Progenitor cell of endocrine pancreas (in vitro differentiated cells): ENCODE data around the gene SLCO1B1. TPM values are rescaled to one million over a fixed set of nuclear protein-coding genes. Genes with fewer than 3 reads are reported as not detected.

Source experiments
- DNase-seq: peaks from one replicate; pipeline ENCODE4 v3.0.0; 2021; ENCODE audit warnings: low spot score; ENCODE audit not compliant: unreplicated experiment
- H3K27ac Mint-ChIP-seq: 2 replicates; pipeline ENCODE4 v1.8.0; 2021; ENCODE audit warnings: mild to moderate bottlenecking, moderate library complexity, mixed read lengths
- H3K27me3 Mint-ChIP-seq: 2 replicates; pipeline ENCODE4 v1.8.0; 2021; ENCODE audit warnings: mixed read lengths
- H3K36me3 Mint-ChIP-seq: 2 replicates; pipeline ENCODE4 v1.8.0; 2022; ENCODE audit warnings: mixed read lengths; ENCODE audit not compliant: insufficient read depth
- H3K4me1 Mint-ChIP-seq: 2 replicates; pipeline ENCODE4 v1.8.0; 2021; ENCODE audit warnings: low read depth, mixed read lengths
- H3K4me3 Mint-ChIP-seq: 2 replicates; pipeline ENCODE4 v1.8.0; 2021; ENCODE audit warnings: low read depth, mild to moderate bottlenecking, moderate library complexity, mixed read lengths
- H3K9me3 Mint-ChIP-seq: 2 replicates; pipeline ENCODE4 v1.8.0; 2021; ENCODE audit warnings: low read depth, mixed read lengths
- CTCF ChIP-seq: fragments of 200-600 bp; sonication (generic); IDR thresholded peaks from one replicate; pipeline ENCODE4 v1.5.0; 2021; ENCODE audit warnings: antibody characterized with exemption, mild to moderate bottlenecking; ENCODE audit not compliant: unreplicated experiment
- total RNA-seq: library from RNA; stranded (reverse); gene quantifications from 2 replicates; pipeline ENCODE4 v1.2.1, GENCODE V29; 2021

Gene SLCO1B1
- total RNA-seq, 1 donor from 2014 or later: 0.17 TPM

GRCh38 chr12:21252070-21252469, 121.1 kb downstream of the SLCO1B1 start:
- Mint-ChIP-seq H3K27ac (no peak overlapping the region), H3K9me3 (peaks cover 1% of the 10 kb centered on the region), H3K4me1 (peaks cover 6% of the 10 kb centered on the region), H3K4me3 (no peak overlapping the region), H3K27me3 (no peaks in the 10 kb centered on the region), H3K36me3 (no peaks in the 10 kb centered on the region)
- TF ChIP-seq CTCF: no peak
- DNase-seq: no peak

- Mint-ChIP-seq H3K27ac (no peak overlapping the region), H3K4me1 (no peaks in the 10 kb centered on the region), H3K36me3 (peaks cover 7% of the 10 kb centered on the region), H3K4me3 (no peak overlapping the region), H3K9me3 (peaks cover 35% of the 10 kb centered on the region), H3K27me3 (no peaks in the 10 kb centered on the region)
- no peak for DNase-seq
- TF ChIP-seq CTCF: no peak
Observed at GRCh38 chr12:21257172-21257571, 126.2 kb downstream of the SLCO1B1 start.

- no peak for TF ChIP-seq CTCF
- Mint-ChIP-seq H3K4me3 (no peak overlapping the region), H3K9me3 (peaks cover 39% of the 10 kb centered on the region), H3K27me3 (no peaks in the 10 kb centered on the region), H3K27ac (no peak overlapping the region), H3K36me3 (peaks cover 15% of the 10 kb centered on the region), H3K4me1 (no peaks in the 10 kb centered on the region)
- DNase-seq: no peak
Observed at GRCh38 chr12:21264232-21264631, 133.2 kb downstream of the SLCO1B1 start.

- peaks cover 24% of the 10 kb centered on the region for H3K9me3 Mint-ChIP-seq
- no peaks in the 10 kb centered on the region for H3K27me3 Mint-ChIP-seq
- H3K27ac Mint-ChIP-seq: no peak overlapping the region
- peaks cover 12% of the 10 kb centered on the region for H3K36me3 Mint-ChIP-seq
- H3K4me3 Mint-ChIP-seq: no peak overlapping the region
- DNase-seq: no peak
- no peak for TF ChIP-seq CTCF
- no peaks in the 10 kb centered on the region for H3K4me1 Mint-ChIP-seq
Observed at GRCh38 chr12:21265932-21266331, 134.9 kb downstream of the SLCO1B1 start.

GRCh38 chr12:21276826-21277225, 145.8 kb downstream of the SLCO1B1 start:
- H3K4me1 Mint-ChIP-seq: peaks cover 3% of the 10 kb centered on the region
- peaks cover 20% of the 10 kb centered on the region for H3K9me3 Mint-ChIP-seq
- no peak overlapping the region for H3K27ac Mint-ChIP-seq
- H3K27me3 Mint-ChIP-seq: no peaks in the 10 kb centered on the region
- no peaks in the 10 kb centered on the region for H3K36me3 Mint-ChIP-seq
- DNase-seq: no peak
- H3K4me3 Mint-ChIP-seq: no peak overlapping the region
- TF ChIP-seq CTCF: no peak

Other genes starting within 250 kb of the SLCO1B1 start
- 14.1 and 14.7 TPM in 2 replicates for gene SLCO1A2, start 203.7 kb downstream of the SLCO1B1 start, total RNA-seq
- 0.24 TPM in 1 of 2 replicates, not detected in the other for gene IAPP, start 241.7 kb downstream of the SLCO1B1 start, total RNA-seq